ENCODE data around the gene CCDC120. TPM values are rescaled to one million over a fixed set of nuclear protein-coding genes. Genes with fewer than 3 reads are reported as not detected.

Gene CCDC120
- total and polyA plus RNA-seq, 9 of the 15 experiments (the other 6 are each of a cell fraction or from before 2014, with no cell fraction given): 0.13 to 3.6 (median 0.54) TPM

DNA sequence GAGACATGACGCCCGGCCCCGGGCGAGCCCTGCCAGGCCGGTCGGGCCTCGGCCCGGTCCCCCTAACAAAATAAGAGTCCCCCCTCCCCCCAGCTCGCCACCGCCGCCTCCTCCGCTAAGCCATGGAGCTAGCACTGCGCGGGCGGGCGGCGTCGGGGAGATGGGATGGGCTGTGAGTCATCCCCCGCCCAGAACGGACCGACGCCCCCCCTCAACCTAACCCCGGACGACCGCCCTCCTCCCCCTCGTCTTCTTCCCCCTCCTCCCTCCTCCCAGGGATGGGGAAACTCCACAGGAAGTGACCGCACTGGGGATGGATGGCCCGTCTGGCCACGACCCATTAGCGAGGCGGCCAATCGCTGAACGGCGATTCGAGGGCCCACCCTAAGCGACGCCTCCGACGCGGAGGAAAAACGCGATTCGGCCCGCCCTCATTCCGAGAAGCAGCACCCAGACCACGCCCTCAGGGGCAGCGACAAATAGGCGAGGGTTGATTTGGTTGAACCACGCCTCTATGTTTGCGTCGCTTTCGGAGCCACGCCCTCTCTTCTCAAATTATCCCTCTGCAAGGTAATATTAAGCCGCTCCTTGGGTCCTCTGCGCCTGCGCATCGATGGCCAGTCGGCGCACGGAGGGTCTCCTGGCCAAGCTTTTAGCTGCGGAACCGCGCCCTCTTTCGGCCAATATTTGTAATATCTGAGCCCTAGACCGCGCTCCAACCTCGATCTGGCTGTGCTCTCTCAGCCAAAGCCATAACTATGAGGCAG is 15.4 kb upstream of the CCDC120 start, which contains the start of gene TFE3 (continued):
- TF ChIP-seq CGGBP1 (CRISPR knock-in tag; IDR thresholded peaks at IDR 0.05): no peak
- TF ChIP-seq SRF (CRISPR knock-in tag; IDR thresholded peaks at IDR 0.05): 0 out of 4 replicates have a peak, but pooled peaks of 1 of the 2 experiments have one; percentile 25
- TF ChIP-seq RAD21 (CRISPR knock-in tag; conservative IDR thresholded peaks at IDR 0.05 in 1 of 2, IDR thresholded peaks at IDR 0.05 in 1 of 2): peak; percentile 68 to 80
- no peak for TF ChIP-seq PHF8 (IDR thresholded peaks at IDR 0.05; ENCODE audit: borderline replicate concordance, low read length)
- TF ChIP-seq, protein P1, sequence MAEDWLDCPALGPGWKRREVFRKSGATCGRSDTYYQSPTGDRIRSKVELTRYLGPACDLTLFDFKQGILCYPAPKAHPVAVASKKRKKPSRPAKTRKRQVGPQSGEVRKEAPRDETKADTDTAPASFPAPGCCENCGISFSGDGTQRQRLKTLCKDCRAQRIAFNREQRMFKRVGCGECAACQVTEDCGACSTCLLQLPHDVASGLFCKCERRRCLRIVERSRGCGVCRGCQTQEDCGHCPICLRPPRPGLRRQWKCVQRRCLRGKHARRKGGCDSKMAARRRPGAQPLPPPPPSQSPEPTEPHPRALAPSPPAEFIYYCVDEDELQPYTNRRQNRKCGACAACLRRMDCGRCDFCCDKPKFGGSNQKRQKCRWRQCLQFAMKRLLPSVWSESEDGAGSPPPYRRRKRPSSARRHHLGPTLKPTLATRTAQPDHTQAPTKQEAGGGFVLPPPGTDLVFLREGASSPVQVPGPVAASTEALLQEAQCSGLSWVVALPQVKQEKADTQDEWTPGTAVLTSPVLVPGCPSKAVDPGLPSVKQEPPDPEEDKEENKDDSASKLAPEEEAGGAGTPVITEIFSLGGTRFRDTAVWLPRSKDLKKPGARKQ (CRISPR knock-in tag; IDR thresholded peaks at IDR 0.05): no peak
- TF ChIP-seq ZMIZ1 (IDR thresholded peaks at IDR 0.05; ENCODE audit: low read depth in 2 of 2, low read length in 2 of 2): 0 out of 4 replicates have a peak, but pooled peaks of 1 of the 2 experiments have one; percentile 15
- TF ChIP-seq CBX5 (IDR thresholded peaks at IDR 0.05; ENCODE audit: borderline replicate concordance, low read depth): no peak
- TF ChIP-seq PCBP1 (IDR thresholded peaks at IDR 0.05; ENCODE audit: low read depth, low read length, poor library complexity, severe bottlenecking): peak; percentile 92
- no peak for TF ChIP-seq PHB2 (IDR thresholded peaks at IDR 0.05; ENCODE audit: low read depth)
- TF ChIP-seq POLR2AphosphoS5 (IDR thresholded peaks at IDR 0.05; ENCODE audit: control insufficient read depth, insufficient read depth, low read depth, low read length): 0 out of 2 replicates have a peak, but pooled peaks have one; percentile 20
- TF ChIP-seq BCLAF1 (IDR thresholded peaks at IDR 0.05; ENCODE audit: borderline replicate concordance in 1 of 2, control insufficient read depth in 1 of 2, low read depth in 2 of 2, low read length in 1 of 2): no peak
- TF ChIP-seq HDAC6 (IDR thresholded peaks at IDR 0.05; ENCODE audit: low read depth, low read length): no peak
- TF ChIP-seq NFIC (IDR thresholded peaks at IDR 0.05): peak; percentile 30; the same call in 1 of the 2 replicates
- TF ChIP-seq ZBTB7A (IDR thresholded peaks at IDR 0.05; ENCODE audit: borderline replicate concordance, control insufficient read depth, low read depth, low read length): peak; percentile 86
- no peak for TF ChIP-seq RBM17 (IDR thresholded peaks at IDR 0.05; ENCODE audit: borderline replicate concordance, low read depth, low read length)
- TF ChIP-seq STAG1 (CRISPR knock-in tag; IDR thresholded peaks at IDR 0.05; ENCODE audit: borderline replicate concordance): no peak
- TF ChIP-seq EP400 (IDR thresholded peaks at IDR 0.05): peak; percentile 6; the same call in 1 of the 2 replicates
